H9 (cell line): ENCODE measurements around the gene DNAJA2. TPM values are rescaled to one million over a fixed set of nuclear protein-coding genes. Genes with fewer than 3 reads are reported as not detected.

ENCODE experiments used
- DNase-seq: peaks from one replicate; pipeline ENCODE4 v3.0.0-alpha.2; 2017
- H2AFZ ChIP-seq: one replicate; pipeline ENCODE4 v1.6.1; 2013; ENCODE audit warnings: mild to moderate bottlenecking, low read length, control low read depth, moderate library complexity
- H2AK5ac ChIP-seq: 2 replicates; pipeline ENCODE4 v1.6.1; 2013; ENCODE audit warnings: low read length, control low read depth, mixed read lengths; ENCODE audit not compliant: insufficient read length
- H2BK120ac ChIP-seq: one replicate; pipeline ENCODE4 v1.6.1; 2013; ENCODE audit warnings: low read depth, mild to moderate bottlenecking, low read length, control low read depth, inconsistent platforms; ENCODE audit not compliant: poor library complexity, severe bottlenecking
- H2BK12ac ChIP-seq: 2 replicates; pipeline ENCODE4 v1.6.1; 2013; ENCODE audit warnings: low read length, control low read depth, mixed read lengths, low read depth; ENCODE audit not compliant: insufficient read length
- H2BK15ac ChIP-seq: 2 replicates; pipeline ENCODE4 v1.6.1; 2013; ENCODE audit warnings: low read depth, low read length, control low read depth
- H2BK20ac ChIP-seq: one replicate; pipeline ENCODE4 v1.6.1; 2013; ENCODE audit warnings: low read depth, mild to moderate bottlenecking, low read length, control low read depth, inconsistent platforms; ENCODE audit not compliant: poor library complexity, severe bottlenecking
- H2BK5ac ChIP-seq: 2 replicates; pipeline ENCODE4 v1.6.1; 2013; ENCODE audit warnings: low read length, control low read depth, mixed read lengths; ENCODE audit not compliant: insufficient read length
- H3K14ac ChIP-seq: 2 replicates; pipeline ENCODE4 v1.6.1; 2013; ENCODE audit warnings: low read length, control low read depth; ENCODE audit not compliant: insufficient read depth
- H3K18ac ChIP-seq: 2 replicates; pipeline ENCODE4 v1.6.1; 2013; ENCODE audit warnings: low read depth, mild to moderate bottlenecking, mixed read lengths, low read length, control low read depth; ENCODE audit not compliant: insufficient read length
- H3K23ac ChIP-seq: 2 replicates; pipeline ENCODE4 v1.6.1; 2013; ENCODE audit warnings: low read length, control low read depth, mixed read lengths, low read depth; ENCODE audit not compliant: insufficient read length
- H3K23me2 ChIP-seq: 2 replicates; pipeline ENCODE4 v1.6.1; 2013; ENCODE audit warnings: low read depth, mild to moderate bottlenecking, mixed read lengths, low read length, control low read depth; ENCODE audit not compliant: insufficient read length, poor library complexity, severe bottlenecking
- H3K27ac ChIP-seq: 2 replicates; pipeline ENCODE4 v1.5.1; 2013; ENCODE audit warnings: low read length, control low read depth, mixed read lengths, low read depth; ENCODE audit not compliant: insufficient read length
- H3K27me3 ChIP-seq: 2 replicates; pipeline ENCODE4 v1.6.1; 2013; ENCODE audit warnings: low read length, control low read depth, inconsistent platforms; ENCODE audit not compliant: insufficient read depth
- H3K4ac ChIP-seq: 2 replicates; pipeline ENCODE4 v1.6.1; 2013; ENCODE audit warnings: low read depth, mild to moderate bottlenecking, control low read depth, inconsistent platforms, low read length, moderate library complexity
- H3K4me1 ChIP-seq: 2 replicates; pipeline ENCODE4 v1.6.1; 2013; ENCODE audit warnings: low read length, control low read depth, inconsistent platforms; ENCODE audit not compliant: insufficient read depth
- H3K4me2 ChIP-seq: 2 replicates; pipeline ENCODE4 v1.6.1; 2013; ENCODE audit warnings: low read length, control low read depth, mixed read lengths; ENCODE audit not compliant: insufficient read length, insufficient read depth
- H3K56ac ChIP-seq: 2 replicates; pipeline ENCODE4 v1.6.1; 2013; ENCODE audit warnings: low read depth, mild to moderate bottlenecking, mixed read lengths, low read length, control low read depth; ENCODE audit not compliant: insufficient read length
- H3K79me1 ChIP-seq: 2 replicates; pipeline ENCODE4 v1.6.1; 2013; ENCODE audit warnings: low read depth, mild to moderate bottlenecking, moderate library complexity, low read length, control low read depth, inconsistent platforms; ENCODE audit not compliant: insufficient read depth, poor library complexity, severe bottlenecking
- H3K79me2 ChIP-seq: 2 replicates; pipeline ENCODE4 v1.6.1; 2013; ENCODE audit warnings: low read length, control low read depth, inconsistent platforms; ENCODE audit not compliant: insufficient read depth
- H3K9ac ChIP-seq: 2 replicates; pipeline ENCODE4 v1.6.1; 2013; ENCODE audit warnings: low read length, control low read depth, mixed read lengths; ENCODE audit not compliant: insufficient read length; ENCODE audit errors: extremely low read depth
- H3K9me3 ChIP-seq: one replicate; pipeline ENCODE4 v1.6.1; 2013; ENCODE audit warnings: low read depth, low read length, inconsistent platforms; ENCODE audit not compliant: control insufficient read depth
- H3T11ph ChIP-seq: one replicate; pipeline ENCODE4 v1.6.1; 2013; ENCODE audit warnings: mild to moderate bottlenecking, low read length, control low read depth, inconsistent platforms
- H4K20me1 ChIP-seq: one replicate; pipeline ENCODE4 v1.6.1; 2013; ENCODE audit not compliant: control insufficient read depth, insufficient read length, insufficient read depth
- H4K5ac ChIP-seq: 2 replicates; pipeline ENCODE4 v1.6.1; 2013; ENCODE audit warnings: low read depth, mild to moderate bottlenecking, mixed read lengths, low read length, control low read depth; ENCODE audit not compliant: insufficient read length
- H4K8ac ChIP-seq: replicated peaks from 2 replicates; pipeline ENCODE4 v1.6.1; 2013; ENCODE audit warnings: low read length, control low read depth, mixed read lengths, low read depth; ENCODE audit not compliant: insufficient read length
- H4K91ac ChIP-seq: 2 replicates; pipeline ENCODE4 v1.6.1; 2013; ENCODE audit warnings: low read depth, mild to moderate bottlenecking, moderate library complexity, mixed read lengths, low read length, control low read depth; ENCODE audit not compliant: insufficient read length
- H3K27ac Mint-ChIP-seq, 3 experiments: 2 replicates in 2 of 3; 3 replicates in 1 of 3; pipeline ENCODE4 v1.8.0; 2020 to 2021; ENCODE audit warnings: mixed read lengths in 3 of 3, mild to moderate bottlenecking in 1 of 3, moderate library complexity in 1 of 3
- H3K27me3 Mint-ChIP-seq: 2 replicates; pipeline ENCODE4 v1.8.0; 2021; ENCODE audit warnings: low read depth, mild to moderate bottlenecking, moderate library complexity, mixed read lengths
- H3K36me3 Mint-ChIP-seq, 3 experiments: 2 replicates in 2 of 3; 3 replicates in 1 of 3; pipeline ENCODE4 v1.8.0; 2020 to 2021; ENCODE audit warnings: low read depth in 3 of 3, mixed read lengths in 3 of 3; ENCODE audit not compliant: insufficient read depth in 1 of 3
- H3K4me1 Mint-ChIP-seq, 2 experiments: 2 replicates each; pipeline ENCODE4 v1.8.0; 2020; ENCODE audit warnings: mixed read lengths in 2 of 2
- H3K4me3 Mint-ChIP-seq, 2 experiments: 2 replicates in 1 of 2; 3 replicates in 1 of 2; pipeline ENCODE4 v1.8.0; 2020 to 2021; ENCODE audit warnings: mild to moderate bottlenecking in 2 of 2, mixed read lengths in 2 of 2, moderate library complexity in 1 of 2
- H3K9me3 Mint-ChIP-seq, 2 experiments: 2 replicates in 1 of 2; 3 replicates in 1 of 2; pipeline ENCODE4 v1.8.0; 2020; ENCODE audit warnings: mild to moderate bottlenecking in 2 of 2, mixed read lengths in 2 of 2, moderate library complexity in 1 of 2
- WGBS: extraction: QIAGEN DNeasy Blood & Tissue Kit; methylation state at CpG from one replicate; pipeline ENCODE4 v1.1.7; 2013; ENCODE audit warnings: missing lambda C conversion rate, low lambda C conversion rate, mixed read lengths; ENCODE audit not compliant: insufficient read length; ENCODE audit errors: extremely low coverage; 5-methylcytosine and 5-hydroxymethylcytosine counted together
- total RNA-seq: library from RNA; stranded (reverse); gene quantifications from 2 replicates; pipeline ENCODE4 v1.2.1, GENCODE V29; 2021
- TF ChIP-seq, protein P1 (sequence below): fragments of 200-600 bp; sonication (generic); conservative IDR thresholded peaks from 3 replicates; pipeline ENCODE4 v1.8.0; 2021; ENCODE audit warnings: antibody characterized with exemption, mild to moderate bottlenecking

The DNAJA2 gene
- total RNA-seq, 1 experiment from 2014 or later = 102 TPM

- Histone ChIP-seq H2AFZ (no peak overlapping the region), H3K79me2 (no peaks in the 10 kb centered on the region), H3K4ac (no peak overlapping the region), H3K9ac (no peak overlapping the region), H3K4me1 (no peaks in the 10 kb centered on the region), H2AK5ac (no peak overlapping the region), H3K23me2 (no peaks in the 10 kb centered on the region), H3K27ac (no peak overlapping the region), H3K18ac (no peak overlapping the region), H4K8ac (no peak overlapping the region), H3T11ph (no peak overlapping the region), H2BK15ac (no peak overlapping the region), H4K5ac (no peak overlapping the region), H2BK5ac (no peak overlapping the region), H3K23ac (no peak overlapping the region), H3K4me2 (no peak overlapping the region), H2BK12ac (no peak overlapping the region), H3K27me3 (no peaks in the 10 kb centered on the region), H2BK120ac (no peak overlapping the region), H2BK20ac (no peak overlapping the region), H3K9me3 (no peaks in the 10 kb centered on the region), H3K56ac (no peak overlapping the region), H4K91ac (no peak overlapping the region), H3K14ac (no peak overlapping the region), H3K79me1 (no peaks in the 10 kb centered on the region), H4K20me1 (no peaks in the 10 kb centered on the region)
- DNase-seq = no peak
- no CpG with 5 or more reads among the region's 11 CpGs for WGBS
- Mint-ChIP-seq H3K36me3 (peaks cover 55 to 93% (median 80%) of the 10 kb centered on the region in 3 experiments), H3K9me3 (no peaks in the 10 kb centered on the region), H3K4me1 (peaks cover 2 to 6% of the 10 kb centered on the region in 2 experiments; a peak in 2 of 4 replicates), H3K27me3 (no peaks in the 10 kb centered on the region), H3K27ac (no peak overlapping the region), H3K4me3 (no peak overlapping the region)
- TF ChIP-seq, protein P1, sequence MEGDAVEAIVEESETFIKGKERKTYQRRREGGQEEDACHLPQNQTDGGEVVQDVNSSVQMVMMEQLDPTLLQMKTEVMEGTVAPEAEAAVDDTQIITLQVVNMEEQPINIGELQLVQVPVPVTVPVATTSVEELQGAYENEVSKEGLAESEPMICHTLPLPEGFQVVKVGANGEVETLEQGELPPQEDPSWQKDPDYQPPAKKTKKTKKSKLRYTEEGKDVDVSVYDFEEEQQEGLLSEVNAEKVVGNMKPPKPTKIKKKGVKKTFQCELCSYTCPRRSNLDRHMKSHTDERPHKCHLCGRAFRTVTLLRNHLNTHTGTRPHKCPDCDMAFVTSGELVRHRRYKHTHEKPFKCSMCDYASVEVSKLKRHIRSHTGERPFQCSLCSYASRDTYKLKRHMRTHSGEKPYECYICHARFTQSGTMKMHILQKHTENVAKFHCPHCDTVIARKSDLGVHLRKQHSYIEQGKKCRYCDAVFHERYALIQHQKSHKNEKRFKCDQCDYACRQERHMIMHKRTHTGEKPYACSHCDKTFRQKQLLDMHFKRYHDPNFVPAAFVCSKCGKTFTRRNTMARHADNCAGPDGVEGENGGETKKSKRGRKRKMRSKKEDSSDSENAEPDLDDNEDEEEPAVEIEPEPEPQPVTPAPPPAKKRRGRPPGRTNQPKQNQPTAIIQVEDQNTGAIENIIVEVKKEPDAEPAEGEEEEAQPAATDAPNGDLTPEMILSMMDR = no peak
Measured at GRCh38 chr16:46914556-46915201, 58.8 kb downstream of the DNAJA2 start.
